Hindlimb muscle (tissue), 1 donor: ENCODE data around the gene NCKAP5. TPM values are rescaled to one million over a fixed set of nuclear protein-coding genes. Genes with fewer than 3 reads are reported as not detected.

ENCODE experiments used
- DNase-seq: peaks from one replicate; pipeline ENCODE4 v3.0.0-alpha.2; 2013
- polyA plus RNA-seq: library from polyadenylated mRNA; unstranded; fragments of 120-200 nt; gene quantifications from one replicate; pipeline ENCODE4 v1.2.1, GENCODE V29; 2013; ENCODE audit not compliant: insufficient read length

Gene NCKAP5
- polyA plus RNA-seq, 1 donor, result 4.7 TPM

GRCh38 chr2:132789066-132789465 is 779.2 kb downstream of the NCKAP5 start:
- no peak for DNase-seq

GRCh38 chr2:132788310-132788838 is 779.9 kb downstream of the NCKAP5 start:
- DNase-seq, result no peak

- no peak for DNase-seq
These were observed 784.4 kb downstream of the NCKAP5 start for GRCh38 chr2:132783883-132784282.

GRCh38 chr2:132782176-132782783 is 786.0 kb downstream of the NCKAP5 start:
- no peak for DNase-seq

- DNase-seq, result no peak
These were observed 787.6 kb downstream of the NCKAP5 start for GRCh38 chr2:132780651-132781050.

- no peak for DNase-seq
These were observed 789.0 kb downstream of the NCKAP5 start for GRCh38 chr2:132779206-132779721.

GRCh38 chr2:132776287-132776686 is 792.0 kb downstream of the NCKAP5 start:
- no peak for DNase-seq

GRCh38 chr2:132774189-132774588 is 794.1 kb downstream of the NCKAP5 start:
- DNase-seq, result no peak

- no peak for DNase-seq
These were observed 794.9 kb downstream of the NCKAP5 start for GRCh38 chr2:132773331-132773730.

- DNase-seq, result no peak
These were observed 795.9 kb downstream of the NCKAP5 start for GRCh38 chr2:132772340-132772739.

GRCh38 chr2:132766573-132766972 is 801.7 kb downstream of the NCKAP5 start:
- no peak for DNase-seq

GRCh38 chr2:132761437-132761836 is 806.8 kb downstream of the NCKAP5 start:
- DNase-seq, result no peak

- DNase-seq, result no peak
These were observed 807.3 kb downstream of the NCKAP5 start for GRCh38 chr2:132760971-132761370.

GRCh38 chr2:132760405-132760804 is 807.9 kb downstream of the NCKAP5 start:
- DNase-seq, result no peak

- DNase-seq, result no peak
These were observed 809.3 kb downstream of the NCKAP5 start for GRCh38 chr2:132758995-132759394.

GRCh38 chr2:132757676-132758075 is 810.6 kb downstream of the NCKAP5 start:
- no peak for DNase-seq

GRCh38 chr2:132757002-132757589 is 811.2 kb downstream of the NCKAP5 start:
- DNase-seq, result no peak

GRCh38 chr2:132754867-132755472 is 813.3 kb downstream of the NCKAP5 start:
- DNase-seq, result no peak

GRCh38 chr2:132754392-132754791 is 813.9 kb downstream of the NCKAP5 start:
- no peak for DNase-seq

GRCh38 chr2:132752421-132753206 is 815.6 kb downstream of the NCKAP5 start:
- DNase-seq, result no peak

- DNase-seq, result no peak
These were observed 816.4 kb downstream of the NCKAP5 start for GRCh38 chr2:132751836-132752235.

- DNase-seq, result no peak
These were observed 817.7 kb downstream of the NCKAP5 start for GRCh38 chr2:132750606-132751005.

- DNase-seq, result no peak
These were observed 821.2 kb downstream of the NCKAP5 start for GRCh38 chr2:132747046-132747445.
